ENCODE data around the gene CCDC192.

DNA sequence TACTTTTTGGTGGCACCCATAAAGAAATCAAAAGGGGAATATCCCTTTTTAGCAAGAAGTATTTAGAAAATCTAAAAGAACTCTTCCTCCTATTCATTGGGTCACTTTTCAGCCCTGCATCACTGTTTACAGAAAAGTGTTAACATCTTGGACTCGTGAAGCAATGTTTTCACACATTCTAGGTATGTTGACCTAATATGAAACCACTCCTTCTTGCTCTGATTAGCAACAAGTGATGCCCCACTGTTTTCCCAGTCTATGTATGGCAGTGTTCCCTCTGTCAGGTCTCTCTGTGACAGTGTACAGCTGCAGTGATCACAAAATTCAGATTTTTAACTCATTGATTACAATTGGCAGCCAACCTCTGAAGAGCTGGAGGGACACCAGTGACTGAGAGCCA is 232.2 kb downstream of the CCDC192 start:
- no peak for TF ChIP-seq POLR2A (IDR thresholded peaks at IDR 0.05)
- TF ChIP-seq, protein P1, sequence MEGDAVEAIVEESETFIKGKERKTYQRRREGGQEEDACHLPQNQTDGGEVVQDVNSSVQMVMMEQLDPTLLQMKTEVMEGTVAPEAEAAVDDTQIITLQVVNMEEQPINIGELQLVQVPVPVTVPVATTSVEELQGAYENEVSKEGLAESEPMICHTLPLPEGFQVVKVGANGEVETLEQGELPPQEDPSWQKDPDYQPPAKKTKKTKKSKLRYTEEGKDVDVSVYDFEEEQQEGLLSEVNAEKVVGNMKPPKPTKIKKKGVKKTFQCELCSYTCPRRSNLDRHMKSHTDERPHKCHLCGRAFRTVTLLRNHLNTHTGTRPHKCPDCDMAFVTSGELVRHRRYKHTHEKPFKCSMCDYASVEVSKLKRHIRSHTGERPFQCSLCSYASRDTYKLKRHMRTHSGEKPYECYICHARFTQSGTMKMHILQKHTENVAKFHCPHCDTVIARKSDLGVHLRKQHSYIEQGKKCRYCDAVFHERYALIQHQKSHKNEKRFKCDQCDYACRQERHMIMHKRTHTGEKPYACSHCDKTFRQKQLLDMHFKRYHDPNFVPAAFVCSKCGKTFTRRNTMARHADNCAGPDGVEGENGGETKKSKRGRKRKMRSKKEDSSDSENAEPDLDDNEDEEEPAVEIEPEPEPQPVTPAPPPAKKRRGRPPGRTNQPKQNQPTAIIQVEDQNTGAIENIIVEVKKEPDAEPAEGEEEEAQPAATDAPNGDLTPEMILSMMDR (IDR thresholded peaks at IDR 0.05): no peak
